SH-SY5Y (cell line): ENCODE results near the gene MID2.

Experiments used
- GATA2 ChIP-seq: IDR thresholded peaks from 2 replicates; pipeline ENCODE4 v1.6.1; 2011; ENCODE audit warnings: mild to moderate bottlenecking, low read depth, low read length
- GATA3 ChIP-seq: IDR thresholded peaks from 2 replicates; pipeline ENCODE4 v1.6.1; 2011; ENCODE audit warnings: low read depth, mild to moderate bottlenecking, low read length, moderate library complexity

Gene MID2, protein sequence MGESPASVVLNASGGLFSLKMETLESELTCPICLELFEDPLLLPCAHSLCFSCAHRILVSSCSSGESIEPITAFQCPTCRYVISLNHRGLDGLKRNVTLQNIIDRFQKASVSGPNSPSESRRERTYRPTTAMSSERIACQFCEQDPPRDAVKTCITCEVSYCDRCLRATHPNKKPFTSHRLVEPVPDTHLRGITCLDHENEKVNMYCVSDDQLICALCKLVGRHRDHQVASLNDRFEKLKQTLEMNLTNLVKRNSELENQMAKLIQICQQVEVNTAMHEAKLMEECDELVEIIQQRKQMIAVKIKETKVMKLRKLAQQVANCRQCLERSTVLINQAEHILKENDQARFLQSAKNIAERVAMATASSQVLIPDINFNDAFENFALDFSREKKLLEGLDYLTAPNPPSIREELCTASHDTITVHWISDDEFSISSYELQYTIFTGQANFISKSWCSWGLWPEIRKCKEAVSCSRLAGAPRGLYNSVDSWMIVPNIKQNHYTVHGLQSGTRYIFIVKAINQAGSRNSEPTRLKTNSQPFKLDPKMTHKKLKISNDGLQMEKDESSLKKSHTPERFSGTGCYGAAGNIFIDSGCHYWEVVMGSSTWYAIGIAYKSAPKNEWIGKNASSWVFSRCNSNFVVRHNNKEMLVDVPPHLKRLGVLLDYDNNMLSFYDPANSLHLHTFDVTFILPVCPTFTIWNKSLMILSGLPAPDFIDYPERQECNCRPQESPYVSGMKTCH

DNA sequence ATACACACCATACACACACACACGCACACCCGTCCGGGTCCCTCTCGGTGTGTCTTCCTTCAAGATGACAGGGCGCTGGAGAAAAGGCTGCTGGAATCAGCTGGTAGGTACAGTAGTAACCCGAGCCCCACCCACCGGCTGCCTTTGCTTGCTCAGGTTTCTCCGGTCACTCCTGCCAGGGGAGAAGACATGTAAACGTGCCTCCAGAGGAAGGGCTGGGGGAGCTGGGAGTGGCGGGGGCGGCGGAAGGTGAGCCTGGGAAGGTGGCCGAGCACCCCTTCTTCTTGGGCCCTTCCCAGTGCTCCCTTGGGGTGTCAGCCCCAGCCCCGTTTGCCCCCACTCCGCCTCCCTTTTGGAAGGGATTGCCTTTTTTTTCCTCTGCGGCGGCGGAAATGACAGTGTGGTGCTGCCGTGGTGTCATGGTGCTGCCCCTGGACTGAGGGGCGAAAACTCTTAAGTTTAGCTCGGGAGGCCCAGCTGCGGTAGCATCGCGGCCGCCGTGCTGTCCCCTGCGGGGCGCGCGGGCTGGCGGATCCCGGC is at the start of gene MID2:
TSS of gene MID2 (plus strand) at position 169 of the 540 bp plus-strand sequence. CDS start 561 bp downstream, outside the sequence.
- TF ChIP-seq GATA3 (no peak), GATA2 (no peak)

DNA sequence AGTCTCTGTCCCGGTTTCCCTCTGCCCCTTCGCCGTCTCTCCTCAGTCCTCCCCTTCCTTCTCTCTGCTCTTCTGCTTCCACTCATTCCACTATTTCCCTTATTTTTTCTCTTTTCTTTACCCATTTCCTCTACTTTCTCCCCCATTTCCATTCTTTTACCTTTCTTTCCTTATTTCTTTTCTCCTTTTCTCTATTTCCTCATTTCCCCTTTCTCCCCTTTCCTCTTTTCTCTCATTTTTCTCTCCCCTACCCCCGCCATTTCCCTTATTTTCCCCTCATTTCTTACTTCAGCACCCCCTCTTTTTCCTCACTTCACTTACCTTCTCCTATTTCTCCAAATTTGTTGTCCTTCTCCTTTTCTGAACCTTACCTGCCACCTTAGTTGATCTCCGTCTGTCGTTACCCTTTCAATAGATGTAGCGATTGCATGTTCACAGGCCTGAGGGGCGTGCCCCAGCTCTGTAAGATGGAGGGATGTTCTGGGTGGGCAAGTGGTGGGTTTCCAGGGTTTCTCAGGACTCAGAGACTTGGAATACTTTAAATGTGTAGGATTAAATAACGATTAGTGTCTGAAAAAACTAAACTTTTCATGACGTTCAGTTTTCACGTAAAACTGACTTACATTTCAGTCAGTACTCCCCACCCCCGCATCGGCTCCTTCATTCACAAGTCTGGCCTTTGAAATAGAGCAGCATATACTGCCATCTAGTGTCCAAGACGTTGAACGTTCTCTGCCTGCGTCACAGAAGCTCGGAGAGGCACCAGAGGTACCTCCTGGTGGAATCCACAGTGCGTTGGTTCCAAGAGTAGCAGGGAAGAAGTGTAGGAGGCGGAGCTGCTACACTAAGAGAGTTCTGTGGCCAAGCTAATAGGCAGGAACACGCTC is 48.8 kb upstream of the MID2 start:
- TF ChIP-seq GATA3 (no peak), GATA2 (no peak)

DNA sequence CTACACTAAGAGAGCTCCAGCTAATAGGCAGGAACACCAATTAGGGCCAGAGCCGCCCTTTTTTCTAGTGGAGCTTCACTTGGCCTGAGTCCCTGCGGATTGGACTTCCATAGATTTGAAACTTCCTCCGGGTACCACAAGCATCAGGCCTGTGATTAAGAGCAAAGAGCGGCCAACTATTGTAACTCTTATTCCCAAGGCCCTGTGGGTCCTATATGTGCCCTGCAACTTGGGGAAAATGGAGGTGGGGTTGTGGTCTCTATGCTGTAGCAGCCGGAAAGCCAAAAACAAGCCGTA is 48.2 kb upstream of the MID2 start, which contains the start of gene NCBP2L:
TSS of gene NCBP2L (plus strand) at position 198 of the 297 bp plus-strand sequence. CDS start 16,488 bp downstream, outside the sequence.
- TF ChIP-seq GATA2, result no peak
- no peak for TF ChIP-seq GATA3

DNA sequence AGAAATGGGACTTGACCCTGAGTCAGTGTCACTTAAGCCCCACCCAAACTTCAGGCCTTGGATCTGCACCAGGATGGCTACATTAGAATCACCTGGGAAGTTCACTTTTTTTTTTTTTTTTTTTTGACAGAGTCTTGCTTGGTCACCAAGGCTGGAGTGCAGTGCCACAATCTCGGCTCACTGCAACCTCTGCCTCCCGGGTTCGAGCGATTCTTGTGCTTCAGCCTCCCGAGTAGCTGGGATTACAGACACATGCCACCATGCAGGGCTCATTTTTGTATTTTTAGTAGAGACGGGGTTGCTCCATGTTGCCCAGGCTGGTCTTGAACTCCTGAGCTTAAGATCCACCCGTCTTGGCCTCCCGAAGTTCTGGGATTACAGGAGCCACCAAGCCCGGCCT is 45.1 kb upstream of the MID2 start:
- no peak for TF ChIP-seq GATA2
- TF ChIP-seq GATA3, result no peak

DNA sequence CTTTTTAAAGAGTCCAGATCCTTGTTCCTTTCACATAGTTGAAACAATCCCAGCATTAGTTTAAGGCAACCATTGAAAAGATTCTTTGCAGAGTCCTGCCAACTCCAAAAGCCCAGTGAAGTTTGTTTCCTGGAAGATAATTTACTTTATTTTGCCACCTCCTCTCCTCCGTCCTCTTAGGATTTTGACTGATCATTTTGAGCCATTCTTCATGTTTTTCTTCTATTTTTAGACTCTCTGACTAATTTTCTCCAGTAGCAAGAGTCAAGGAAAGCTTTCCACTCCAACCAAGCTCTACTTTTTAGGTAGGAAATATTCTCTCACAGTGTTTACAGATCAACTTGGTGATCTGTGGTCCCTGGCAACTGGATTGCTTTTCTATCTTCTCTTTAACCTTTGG is 37.8 kb upstream of the MID2 start:
- TF ChIP-seq GATA2 (no peak), GATA3 (no peak)

DNA sequence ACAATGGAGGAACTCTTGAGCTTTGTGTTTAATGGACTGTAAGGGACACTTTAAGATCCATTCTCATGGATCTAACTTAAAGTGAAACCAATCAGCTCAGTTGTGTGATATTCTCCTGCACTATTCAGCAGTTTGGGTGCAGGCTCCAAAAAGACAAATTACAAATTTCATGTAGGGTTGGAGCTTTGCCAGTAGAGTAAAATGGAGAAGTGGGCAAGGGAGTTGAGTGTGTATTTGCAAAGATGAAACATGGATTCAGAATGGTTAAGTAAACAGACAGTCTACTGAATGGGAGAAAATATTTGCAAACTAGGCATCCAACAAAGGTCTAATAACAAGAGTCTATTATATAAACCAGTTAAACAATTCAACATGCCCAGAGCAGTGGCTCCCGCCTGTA is 21.2 kb upstream of the MID2 start:
- TF ChIP-seq GATA3 (no peak), GATA2 (no peak)

DNA sequence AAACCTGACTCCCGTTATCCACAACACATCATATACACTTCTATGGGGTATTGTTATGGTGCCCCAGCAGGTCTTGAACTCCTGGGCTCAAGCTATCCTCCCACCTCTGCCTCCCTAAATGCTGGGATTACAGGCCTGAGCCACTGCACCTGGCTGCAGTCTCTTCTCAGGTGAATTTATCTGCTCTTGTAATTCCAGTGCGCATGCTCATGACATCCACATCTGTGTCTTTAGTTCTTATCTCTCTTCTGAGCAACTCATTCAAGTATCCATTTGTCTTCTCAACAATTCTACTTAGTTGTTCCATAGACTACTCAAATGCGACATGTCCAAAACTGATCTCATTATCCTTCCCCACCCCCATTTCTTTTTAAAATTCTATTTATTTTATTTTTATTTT is 20.5 kb upstream of the MID2 start:
- TF ChIP-seq GATA2, result no peak
- TF ChIP-seq GATA3, result no peak

DNA sequence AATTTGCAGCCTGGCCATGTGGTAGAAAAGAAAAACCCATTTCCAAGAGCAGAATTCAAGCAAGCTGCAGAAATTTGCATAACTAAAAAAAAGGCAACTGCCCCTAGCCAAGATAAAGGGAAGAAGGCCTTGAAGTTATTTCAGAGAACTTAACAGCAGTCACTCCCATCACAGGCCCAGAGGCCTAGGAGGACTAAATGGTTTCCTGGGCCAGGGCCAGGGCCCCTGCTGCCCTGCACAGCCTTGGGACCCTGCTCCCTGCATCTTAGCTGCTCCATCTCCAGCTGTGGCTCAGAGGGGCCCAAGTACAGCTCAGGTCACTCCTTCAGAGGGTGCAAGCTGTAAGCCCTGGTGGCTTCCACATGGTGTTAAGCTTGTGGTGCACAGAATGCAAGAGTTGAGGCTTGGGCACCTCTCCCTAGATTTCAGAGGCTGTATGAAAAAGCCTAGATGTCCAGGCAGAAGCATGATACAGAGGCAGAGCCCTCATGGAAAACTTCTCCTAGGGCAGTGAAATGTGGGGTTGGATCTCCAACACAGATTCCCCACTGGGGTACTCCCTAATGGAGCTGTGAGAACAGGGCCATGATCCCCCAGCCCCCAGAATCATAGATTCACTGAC is 6.7 kb upstream of the MID2 start:
- TF ChIP-seq GATA3, result no peak
- TF ChIP-seq GATA2, result no peak

DNA sequence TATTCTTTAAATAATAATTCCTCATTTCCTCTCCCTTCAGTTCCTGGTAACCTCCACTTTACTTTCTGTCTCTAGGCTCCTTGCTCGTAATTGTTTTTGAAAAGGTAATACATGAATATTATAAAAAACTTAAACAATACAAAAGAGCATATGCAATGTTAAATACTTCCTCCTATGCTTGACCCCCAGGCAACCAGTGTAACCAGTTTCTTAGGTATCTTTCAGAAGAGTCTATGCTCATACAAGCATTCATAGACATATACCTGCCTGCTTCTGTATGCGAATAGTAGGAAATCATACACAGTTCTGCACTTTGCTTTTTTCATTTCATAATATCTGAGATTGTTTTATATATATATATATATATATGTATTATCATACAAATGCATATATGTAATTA is 2.6 kb upstream of the MID2 start:
- TF ChIP-seq GATA3, result no peak
- TF ChIP-seq GATA2, result no peak

DNA sequence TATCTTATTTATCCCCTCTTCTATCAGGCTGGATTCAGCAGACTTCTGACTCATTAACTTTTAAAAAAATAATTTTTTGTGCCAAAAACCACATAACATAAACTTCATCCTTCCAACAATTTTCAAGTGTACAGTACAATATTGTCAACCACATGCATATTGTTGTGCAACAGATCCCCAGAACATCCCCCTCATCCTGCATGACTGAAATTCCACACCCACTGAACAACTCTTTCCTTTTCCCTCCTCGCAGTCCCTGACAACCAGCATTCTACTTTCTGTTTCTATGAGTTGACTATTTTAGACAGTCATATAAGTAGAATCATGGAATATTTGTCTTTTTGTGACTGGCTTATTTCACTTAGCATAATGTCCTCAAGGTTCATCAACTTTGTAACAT is 2.2 kb upstream of the MID2 start:
- TF ChIP-seq GATA2 (no peak), GATA3 (no peak)

DNA sequence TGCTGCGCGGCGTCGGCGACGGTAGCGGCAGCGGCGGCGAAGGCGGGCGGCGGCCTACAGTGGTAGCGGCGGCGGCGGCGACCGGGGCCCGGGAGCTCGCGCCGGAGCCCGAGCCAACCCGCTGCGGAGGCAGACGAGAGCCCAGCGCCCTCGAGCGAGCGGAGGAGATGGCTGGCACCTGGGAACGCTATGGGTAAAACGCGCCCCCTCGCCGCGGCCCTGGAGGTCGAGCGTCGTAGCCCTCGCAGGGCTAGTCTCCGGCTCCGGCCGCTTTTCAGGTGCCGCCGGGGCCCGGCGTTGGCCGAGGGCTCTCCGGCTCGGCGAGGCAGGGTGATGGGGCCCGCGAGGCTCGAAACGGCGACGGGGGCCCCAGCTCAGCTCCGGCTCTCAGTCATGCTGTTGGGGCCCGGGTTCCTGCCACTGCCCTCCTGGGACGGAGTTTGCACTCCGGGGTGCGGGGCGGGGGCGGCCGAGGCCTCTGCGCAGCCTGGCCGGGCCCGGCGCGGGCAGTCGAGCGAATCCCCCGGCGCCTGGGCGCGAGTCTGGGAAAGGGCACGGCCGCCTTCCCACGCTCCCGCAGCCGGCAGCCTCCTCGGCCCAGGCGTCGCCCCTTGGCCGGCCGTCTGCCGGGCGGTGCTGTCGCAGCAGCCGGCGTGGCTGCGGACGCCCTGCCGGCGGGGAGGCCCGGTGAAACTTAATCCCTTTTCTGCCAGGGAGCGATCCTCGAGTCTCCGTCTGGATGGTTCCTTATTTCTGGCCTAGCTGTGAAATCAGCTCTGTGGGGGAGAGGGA is 768 bp downstream of the MID2 start:
- TF ChIP-seq GATA3 (no peak), GATA2 (no peak)

DNA sequence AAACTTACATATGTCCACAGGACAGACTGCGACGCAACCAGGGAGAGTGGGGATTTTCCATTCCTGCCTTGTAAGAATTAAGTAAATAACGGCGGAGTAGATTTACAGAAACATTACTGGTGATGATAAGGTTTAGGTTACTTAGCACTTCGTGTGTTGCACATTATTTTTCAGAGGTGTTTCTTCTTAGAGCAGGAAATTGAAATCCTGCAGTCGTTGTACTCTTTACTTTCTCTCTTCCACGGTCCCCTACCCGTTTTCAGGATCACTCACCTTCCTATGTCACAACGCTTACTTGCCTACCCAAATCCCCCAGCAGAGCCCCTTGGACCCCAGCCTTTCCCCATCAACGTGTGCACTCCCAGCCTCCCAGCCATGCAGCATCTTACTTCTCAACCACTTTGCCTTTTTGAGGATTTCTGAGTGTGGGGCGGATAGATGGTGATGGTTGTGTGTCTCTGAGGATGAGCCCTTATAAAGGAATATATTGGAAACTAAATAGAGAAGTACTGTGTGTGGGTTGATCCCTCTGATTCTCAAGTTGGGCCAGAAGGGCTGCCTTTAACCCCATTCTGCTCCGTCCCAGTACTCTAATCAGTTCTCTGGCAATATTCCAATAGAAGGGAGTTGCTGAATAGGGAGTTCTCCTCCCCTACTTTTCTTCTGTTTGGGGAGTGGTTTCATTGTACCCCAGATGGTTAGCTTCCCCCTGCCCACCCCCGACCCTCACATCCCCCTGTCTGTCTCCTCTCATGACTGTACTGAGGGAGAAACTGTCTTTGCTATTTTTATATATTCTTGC is 1.6 kb downstream of the MID2 start:
- TF ChIP-seq GATA2 (no peak), GATA3 (no peak)
